Activated CD4-positive, alpha-beta T cell treated with anti-CD3 and anti-CD28 coated beads, Interleukin-2, amount 50 U/mL, for 16 hours (primary cell): ENCODE data around the gene ASPHD2.

ENCODE experiments used
- DNase-seq: peaks from one replicate; pipeline ENCODE4 v3.0.0-alpha.2; 2020

The ASPHD2 gene

GRCh38 chr22:26447584-26448329 lies 18.7 kb downstream of the ASPHD2 start:
- DNase-seq, result no peak

GRCh38 chr22:26448334-26448733 lies 19.3 kb downstream of the ASPHD2 start:
- no peak for DNase-seq

- no peak for DNase-seq
These were observed 19.9 kb downstream of the ASPHD2 start for GRCh38 chr22:26448941-26449340.

- no peak for DNase-seq
These were observed 21.6 kb downstream of the ASPHD2 start for GRCh38 chr22:26450453-26451185.

GRCh38 chr22:26452236-26453016 lies 23.4 kb downstream of the ASPHD2 start:
- DNase-seq, result no peak

GRCh38 chr22:26453216-26453615 lies 24.2 kb downstream of the ASPHD2 start:
- no peak for DNase-seq

GRCh38 chr22:26453812-26454500 lies 24.9 kb downstream of the ASPHD2 start:
- no peak for DNase-seq

- DNase-seq, result no peak
These were observed 28.7 kb downstream of the ASPHD2 start for GRCh38 chr22:26457661-26458272.

GRCh38 chr22:26460202-26460601 lies 31.1 kb downstream of the ASPHD2 start:
- no peak for DNase-seq

- DNase-seq, result no peak
These were observed 32.2 kb downstream of the ASPHD2 start for GRCh38 chr22:26461188-26461810.

- DNase-seq, result no peak
These were observed 33.0 kb downstream of the ASPHD2 start for GRCh38 chr22:26462051-26462450.

GRCh38 chr22:26462641-26463040 lies 33.6 kb downstream of the ASPHD2 start:
- no peak for DNase-seq

GRCh38 chr22:26463101-26463661 lies 34.1 kb downstream of the ASPHD2 start:
- no peak for DNase-seq

- DNase-seq, result no peak
These were observed 34.6 kb downstream of the ASPHD2 start for GRCh38 chr22:26463688-26464087.

GRCh38 chr22:26464312-26464711 lies 35.3 kb downstream of the ASPHD2 start:
- no peak for DNase-seq

GRCh38 chr22:26466196-26466595 lies 37.1 kb downstream of the ASPHD2 start:
- no peak for DNase-seq

GRCh38 chr22:26470807-26471206 lies 41.7 kb downstream of the ASPHD2 start:
- no peak for DNase-seq

- no peak for DNase-seq
These were observed 42.5 kb downstream of the ASPHD2 start for GRCh38 chr22:26471522-26471921.

- no peak for DNase-seq
These were observed 45.6 kb downstream of the ASPHD2 start for GRCh38 chr22:26474682-26475081.

GRCh38 chr22:26476705-26477340 lies 47.8 kb downstream of the ASPHD2 start:
- peak; percentile 66 for DNase-seq

- no peak for DNase-seq
These were observed 48.3 kb downstream of the ASPHD2 start for GRCh38 chr22:26477341-26477731.
